ENCODE measurements around the gene CTNND2.

- no peak for TF ChIP-seq EZH2phosphoT487 (IDR thresholded peaks at IDR 0.05)
- no peak for TF ChIP-seq CTCF (IDR thresholded peaks at IDR 0.05)
These were observed 248.6 kb downstream of the CTNND2 start for GRCh38 chr5:11655681-11656080.
